Measurements from ENCODE around the gene SZT2.

DNA sequence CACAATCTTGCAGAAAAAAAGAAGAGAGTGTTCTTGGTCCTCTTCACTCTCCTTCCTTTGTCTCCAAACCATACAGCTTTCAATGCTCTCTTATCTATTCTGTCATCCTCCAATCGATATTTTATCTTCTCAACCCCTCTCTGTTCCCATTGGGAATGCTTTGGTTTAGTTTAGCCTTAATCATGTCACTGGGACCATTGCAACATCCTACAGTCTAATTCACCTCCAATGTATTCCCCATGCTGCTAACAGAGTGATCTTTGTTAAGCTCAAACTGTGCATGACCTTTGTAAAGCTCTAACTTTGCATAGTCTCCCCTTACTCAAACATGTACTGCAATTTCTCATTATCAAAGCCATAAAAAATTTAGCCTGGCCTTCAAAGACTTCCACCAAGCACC is 49.1 kb upstream of the SZT2 start:
- TF ChIP-seq GATA2 (IDR thresholded peaks at IDR 0.05; ENCODE audit: low read depth, low read length) (no peak), GATA3 (IDR thresholded peaks at IDR 0.05; ENCODE audit: low read depth, low read length) (no peak)
